Measurements from ENCODE around the gene POU3F1.

- TF ChIP-seq CTCF (IDR thresholded peaks at IDR 0.05): no peak
- no peak for TF ChIP-seq POLR2AphosphoS5 (IDR thresholded peaks at IDR 0.05)
- no peak for TF ChIP-seq POLR2A (IDR thresholded peaks at IDR 0.05)
These were observed 38.1 kb upstream of the POU3F1 start for GRCh38 chr1:38084700-38085099.
